SKM-1 (cell line): ENCODE data around the gene DUSP18.
"Not testable (repeated sequence)": the region's sequence is repeated elsewhere in the genome, so short reads cannot be mapped to it uniquely, and the experiment has no call there.

Experiments used
- DNase-seq: peaks from one replicate; lab custom pipeline; 2025; ENCODE audit not compliant: unreplicated experiment; lab: John Stamatoyannopoulos, UW

The DUSP18 gene

GRCh38 chr22:30679895-30680690, 12.4 kb upstream of the DUSP18 start:
- not testable (repeated sequence) for DNase-seq

- not testable (repeated sequence) for DNase-seq
These were observed 8.9 kb upstream of the DUSP18 start for GRCh38 chr22:30676565-30676964.

- no peak for DNase-seq
These were observed 7.8 kb upstream of the DUSP18 start for GRCh38 chr22:30675436-30675835.

GRCh38 chr22:30674482-30674881, 6.8 kb upstream of the DUSP18 start:
- no peak for DNase-seq

- no peak for DNase-seq
These were observed 5.5 kb upstream of the DUSP18 start for GRCh38 chr22:30673136-30673535.

- DNase-seq, result no peak
These were observed 3.4 kb upstream of the DUSP18 start for GRCh38 chr22:30671071-30671470.

- no peak for DNase-seq
These were observed 673 bp upstream of the DUSP18 start for GRCh38 chr22:30668386-30668710.

GRCh38 chr22:30667107-30667493, 575 bp downstream of the DUSP18 start:
- DNase-seq, result no peak

GRCh38 chr22:30665786-30666185, 1.9 kb downstream of the DUSP18 start:
- no peak for DNase-seq

GRCh38 chr22:30665266-30665665, 2.4 kb downstream of the DUSP18 start:
- DNase-seq, result no peak

GRCh38 chr22:30664798-30665197, 2.9 kb downstream of the DUSP18 start:
- no peak for DNase-seq

GRCh38 chr22:30662040-30662439, 5.6 kb downstream of the DUSP18 start:
- DNase-seq, result no peak

- DNase-seq, result no peak
These were observed 12.1 kb downstream of the DUSP18 start for GRCh38 chr22:30655532-30655931.

- no peak for DNase-seq
These were observed 13.3 kb downstream of the DUSP18 start for GRCh38 chr22:30654361-30654760.

- DNase-seq, result no peak
These were observed 14.8 kb downstream of the DUSP18 start for GRCh38 chr22:30652852-30653251.

GRCh38 chr22:30650508-30651116, 17.1 kb downstream of the DUSP18 start:
- no peak for DNase-seq

- peak; percentile 48 for DNase-seq
These were observed 18.2 kb downstream of the DUSP18 start for GRCh38 chr22:30649430-30650007.

GRCh38 chr22:30648825-30649224, 18.9 kb downstream of the DUSP18 start:
- no peak for DNase-seq

- DNase-seq, result no peak
These were observed 20.1 kb downstream of the DUSP18 start for GRCh38 chr22:30647536-30647935.

GRCh38 chr22:30646518-30647160, 21.0 kb downstream of the DUSP18 start:
- DNase-seq, result no peak

GRCh38 chr22:30643055-30643875, 24.4 kb downstream of the DUSP18 start:
- DNase-seq, result no peak
